T-helper 22 cell (primary cell): Measurements from ENCODE around the gene CDK5RAP2.

Experiments
- DNase-seq: peaks from one replicate; pipeline ENCODE4 v3.0.0-alpha.2; 2020; ENCODE audit warnings: low read depth

CDK5RAP2 gene

DNA sequence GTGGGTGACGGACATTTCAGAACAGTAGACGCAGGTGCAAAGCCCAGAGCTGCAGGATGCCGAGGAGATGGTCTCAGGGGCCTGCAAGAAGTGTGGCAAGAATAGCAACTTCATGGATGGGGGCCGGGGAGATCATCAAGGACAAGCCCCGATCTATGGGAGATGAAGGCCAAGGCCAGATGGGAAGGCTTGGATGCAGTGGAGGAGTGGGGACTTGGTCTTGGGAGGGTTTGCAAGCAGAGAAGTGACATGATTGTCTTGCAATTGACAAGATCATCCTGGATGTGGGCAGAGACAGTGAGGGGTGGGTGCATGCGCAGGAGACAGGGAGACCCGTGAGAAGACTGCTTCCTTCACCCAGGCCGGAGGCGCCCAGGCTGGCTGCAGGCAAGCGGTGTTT lies 198.1 kb downstream of the CDK5RAP2 start:
- DNase-seq = no peak

GRCh38 chr9:120379611-120380010 lies 200.4 kb downstream of the CDK5RAP2 start:
- DNase-seq = no peak

GRCh38 chr9:120378680-120379079 lies 201.3 kb downstream of the CDK5RAP2 start:
- no peak for DNase-seq

DNA sequence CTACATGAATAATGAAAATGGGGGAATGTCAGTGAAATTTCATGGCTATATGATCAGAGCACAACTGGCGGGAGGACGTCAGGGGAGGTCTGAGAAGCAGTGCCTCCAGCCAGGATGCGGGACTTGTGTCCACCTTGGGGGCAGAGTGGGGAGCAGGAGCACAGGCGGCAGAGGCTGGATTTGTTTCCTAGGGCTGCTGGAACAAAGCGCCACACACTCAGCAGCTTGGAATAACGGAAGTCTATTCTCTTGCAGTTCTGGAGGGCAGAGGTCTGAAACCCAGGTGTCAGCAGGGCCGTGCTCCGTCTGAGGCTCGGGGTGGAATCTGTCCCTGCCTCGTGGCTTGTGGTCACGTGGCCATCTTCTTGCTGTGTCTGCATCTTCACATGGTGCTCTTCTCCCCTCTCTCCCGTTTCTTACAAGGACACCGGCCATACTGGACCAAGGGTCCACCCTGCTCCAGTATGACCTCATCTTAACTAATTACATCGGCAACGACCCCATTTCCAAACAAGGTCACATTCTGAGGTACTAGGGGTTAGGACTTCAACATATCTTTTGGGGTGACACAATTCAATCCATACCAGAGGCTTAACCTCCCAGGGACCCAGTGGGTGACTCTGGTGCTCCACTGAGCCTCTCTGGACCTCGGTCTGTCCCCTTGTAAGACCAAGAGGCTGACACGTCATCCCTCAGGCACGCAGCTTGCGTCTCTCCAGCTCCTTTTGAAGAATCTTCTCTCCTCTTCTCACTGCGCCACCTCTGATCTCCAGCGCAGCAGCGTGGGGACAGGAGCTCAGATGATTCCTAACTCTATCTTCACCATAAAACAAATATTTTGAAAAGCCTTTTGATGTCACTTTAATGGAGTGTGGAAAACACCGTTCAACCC lies 202.5 kb downstream of the CDK5RAP2 start:
- DNase-seq = no peak

DNA sequence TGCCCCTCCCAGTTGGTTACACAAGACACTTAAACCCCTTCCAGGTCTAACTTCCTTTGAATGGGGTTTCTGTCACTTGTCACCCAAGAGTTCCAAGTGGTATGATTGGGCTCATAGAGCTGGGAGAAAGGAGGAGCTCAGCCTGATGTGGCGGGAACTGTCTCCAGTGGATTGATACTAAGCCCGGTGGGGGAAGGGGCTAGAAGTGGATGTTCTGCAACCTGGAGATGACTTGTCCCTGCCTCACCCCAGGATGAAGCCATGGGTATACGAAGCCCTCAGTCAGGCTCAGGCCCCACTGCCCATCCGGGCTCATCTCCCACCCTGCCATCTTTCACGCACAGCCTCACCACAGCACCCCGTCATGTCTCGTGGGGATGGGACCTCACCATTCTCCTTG lies 203.9 kb downstream of the CDK5RAP2 start:
- no peak for DNase-seq

DNA sequence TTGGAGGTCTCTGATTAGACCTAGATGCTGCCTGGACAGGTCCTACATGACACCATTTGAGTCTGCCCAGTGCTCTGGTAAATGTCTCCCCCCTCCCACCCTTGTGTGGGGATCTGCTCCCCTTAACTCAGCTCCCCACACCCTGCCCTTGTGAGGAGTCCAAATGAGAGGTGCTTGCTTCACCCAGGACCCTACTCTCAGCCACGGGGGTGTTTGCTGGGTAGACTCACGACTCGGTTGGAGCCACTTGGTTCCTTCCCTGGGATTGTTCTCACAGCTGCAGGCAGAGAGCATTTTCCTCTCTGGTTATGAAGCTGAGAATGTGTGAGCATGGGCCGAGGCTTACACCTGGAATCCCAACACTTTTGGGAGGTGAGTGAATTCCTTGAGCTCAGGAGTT lies 204.7 kb downstream of the CDK5RAP2 start:
- no peak for DNase-seq

- no peak for DNase-seq
Measured at GRCh38 chr9:120374817-120375216, 205.2 kb downstream of the CDK5RAP2 start.

GRCh38 chr9:120374239-120374638 lies 205.7 kb downstream of the CDK5RAP2 start:
- DNase-seq = no peak

DNA sequence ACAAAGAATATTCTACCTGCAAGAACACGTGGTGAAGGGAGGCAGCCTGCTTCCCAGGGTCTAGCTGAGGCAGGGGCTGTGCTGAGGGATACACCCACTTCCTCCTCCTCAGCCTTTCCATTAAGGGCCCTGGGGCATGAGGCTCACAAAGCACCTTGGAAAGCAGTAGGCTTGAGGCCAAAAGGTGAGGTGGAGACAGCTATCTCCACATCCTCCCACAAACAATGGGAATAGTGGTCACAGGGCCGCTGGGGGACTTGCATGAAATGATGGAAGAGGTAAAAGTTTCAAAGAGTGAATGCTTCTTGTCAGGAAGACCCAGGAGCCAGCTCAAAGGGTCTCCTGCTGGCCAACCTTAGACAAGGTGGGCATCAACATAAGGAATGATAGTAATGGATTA lies 207.9 kb downstream of the CDK5RAP2 start:
- DNase-seq = no peak

DNA sequence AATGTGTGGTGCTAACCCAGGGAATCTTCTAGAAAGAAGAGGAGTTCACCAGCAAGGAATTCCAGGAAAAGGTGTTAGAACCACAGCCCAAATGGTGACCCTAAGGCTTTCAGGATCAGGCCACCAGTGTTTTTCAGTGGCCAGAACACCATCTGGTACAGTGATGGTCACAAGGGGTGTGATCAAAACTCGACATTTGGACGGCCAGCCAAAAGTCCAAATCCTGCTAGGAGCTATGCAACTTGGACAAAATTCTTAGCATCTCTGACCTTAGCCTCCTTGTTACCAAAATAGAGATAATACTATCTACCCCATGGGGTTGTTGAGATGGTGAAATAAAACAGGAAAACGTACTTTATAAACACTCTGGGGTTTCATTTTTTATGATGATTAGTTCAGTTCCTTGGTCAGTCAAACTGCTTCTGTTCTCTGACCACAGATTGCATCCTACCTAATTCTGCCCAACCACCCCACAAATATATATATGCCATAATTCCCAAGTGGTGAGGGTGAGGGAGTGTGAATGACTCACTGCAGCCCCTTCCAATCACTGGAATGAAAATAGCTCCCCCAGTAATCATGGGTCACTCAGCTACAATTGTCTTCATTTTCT lies 210.3 kb downstream of the CDK5RAP2 start:
- no peak for DNase-seq

- DNase-seq = no peak
Measured at GRCh38 chr9:120368799-120369198, 211.2 kb downstream of the CDK5RAP2 start.

GRCh38 chr9:120366644-120367019 lies 213.3 kb downstream of the CDK5RAP2 start:
- DNase-seq = no peak

DNA sequence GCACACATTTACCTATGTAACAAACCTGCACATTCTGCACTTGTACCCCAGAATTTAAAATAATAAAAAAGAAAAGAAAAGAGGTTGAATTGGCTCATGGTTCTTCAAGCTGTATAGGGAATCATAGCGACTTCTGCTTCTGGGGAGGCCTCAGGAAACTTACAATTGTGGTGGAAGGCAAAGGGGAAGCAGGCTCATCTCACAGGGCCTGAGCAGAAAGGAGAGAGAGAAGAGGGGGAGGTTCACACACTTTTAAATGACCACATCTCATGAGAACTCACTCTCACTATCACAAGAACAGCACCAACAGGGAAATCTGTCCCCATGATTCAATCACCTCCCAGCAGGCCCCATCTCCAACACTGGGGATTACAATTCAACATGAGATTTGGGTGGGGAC lies 214.6 kb downstream of the CDK5RAP2 start:
- no peak for DNase-seq

DNA sequence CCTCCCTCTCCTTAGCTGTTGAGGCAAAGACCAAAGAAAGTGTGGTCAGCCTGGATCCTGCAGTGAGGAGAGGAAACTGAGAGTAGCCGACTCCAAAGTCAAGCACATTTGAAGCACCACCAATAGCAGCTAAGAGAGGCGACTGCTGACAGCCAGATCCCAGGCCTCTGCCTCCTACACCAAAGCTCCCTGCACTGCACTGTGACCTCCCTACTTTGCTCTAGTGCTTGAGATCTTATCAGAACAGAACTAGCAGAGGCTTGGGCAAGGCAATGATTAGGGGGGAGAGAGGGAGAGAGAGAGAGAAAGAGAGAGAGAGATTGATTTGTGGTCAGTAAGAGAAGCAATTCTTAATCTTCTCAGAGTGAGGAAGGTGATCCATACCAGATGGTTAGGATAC lies 216.3 kb downstream of the CDK5RAP2 start:
- DNase-seq = no peak

DNA sequence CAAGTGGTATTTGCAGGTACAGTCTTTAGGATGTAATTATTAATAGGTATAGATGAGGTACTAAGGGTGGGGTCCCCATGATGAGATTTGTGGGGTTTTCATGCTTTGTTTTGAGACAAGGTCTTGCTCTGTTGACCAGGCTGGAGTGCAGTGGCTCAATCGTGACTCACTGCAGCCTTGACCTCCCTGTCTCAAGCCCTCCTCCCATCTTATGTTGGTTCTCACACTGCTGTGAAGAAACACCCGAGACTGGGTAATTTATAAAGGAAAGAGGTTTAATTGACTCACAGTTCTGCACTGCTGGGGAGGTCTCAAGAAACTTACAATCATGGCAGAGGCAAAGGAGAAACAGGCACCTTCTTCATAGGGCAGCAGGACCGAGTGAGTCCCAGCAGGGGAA lies 217.5 kb downstream of the CDK5RAP2 start:
- DNase-seq = no peak

GRCh38 chr9:120361551-120361950 lies 218.4 kb downstream of the CDK5RAP2 start:
- no peak for DNase-seq

GRCh38 chr9:120360510-120360909 lies 219.5 kb downstream of the CDK5RAP2 start:
- DNase-seq = no peak

DNA sequence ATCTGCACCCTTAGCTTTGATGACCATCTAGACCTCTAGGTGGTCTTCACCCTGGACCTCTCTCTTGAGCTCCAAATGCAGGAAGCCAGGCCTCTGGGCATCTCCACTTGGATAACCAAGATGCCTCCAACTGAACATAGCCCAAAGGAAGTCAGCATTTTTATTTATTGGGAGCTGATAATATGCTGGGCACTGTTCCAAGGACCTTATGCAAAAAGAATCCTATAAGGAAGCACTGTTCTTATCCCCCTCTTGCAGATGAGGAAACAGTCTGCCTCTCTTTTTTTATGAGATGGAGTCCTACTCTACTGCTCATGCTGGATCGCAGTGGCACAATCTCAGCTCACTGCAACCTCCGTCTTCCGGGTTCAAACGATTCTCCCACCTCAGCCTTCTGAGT lies 219.9 kb downstream of the CDK5RAP2 start:
- DNase-seq = no peak

DNA sequence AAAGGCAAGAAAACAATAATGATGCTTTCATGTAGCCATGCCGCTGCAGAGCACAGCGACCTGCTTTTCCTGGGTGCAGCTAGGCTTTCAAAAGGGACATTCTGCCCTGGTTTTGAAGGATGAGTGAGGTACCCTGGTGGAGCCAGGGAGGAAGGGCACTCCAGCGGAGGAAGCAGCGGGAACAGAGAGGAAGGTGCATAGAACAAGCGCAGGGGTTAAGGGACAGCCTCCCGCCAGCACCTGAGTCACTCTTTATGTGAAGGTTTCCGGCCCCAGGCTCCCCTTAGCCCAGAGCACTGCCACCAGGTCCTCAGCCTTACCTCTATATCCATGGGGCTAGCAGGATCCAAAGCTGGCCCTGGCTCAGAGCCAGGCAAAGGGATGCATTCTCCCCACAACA lies 221.1 kb downstream of the CDK5RAP2 start:
- DNase-seq = no peak

DNA sequence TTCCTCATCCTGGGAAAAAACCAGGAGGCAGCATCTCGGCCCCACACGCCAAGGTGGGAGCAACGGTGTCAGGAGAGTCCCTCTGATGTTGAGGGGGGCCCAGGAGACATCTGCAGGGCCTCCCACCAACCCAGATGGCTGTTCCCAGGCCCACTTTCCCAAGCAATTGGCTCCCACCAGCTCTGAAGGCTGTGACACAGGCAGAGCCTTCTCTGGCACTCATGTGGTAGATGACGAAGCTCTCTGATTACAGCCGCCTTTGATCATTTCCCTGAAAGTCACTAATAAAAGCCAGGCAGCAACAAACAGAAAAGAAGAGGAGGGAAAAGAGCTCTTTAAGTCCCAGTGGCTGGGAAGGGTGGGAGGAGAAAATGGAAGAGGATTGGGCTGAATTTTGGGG lies 226.5 kb downstream of the CDK5RAP2 start:
- no peak for DNase-seq

DNA sequence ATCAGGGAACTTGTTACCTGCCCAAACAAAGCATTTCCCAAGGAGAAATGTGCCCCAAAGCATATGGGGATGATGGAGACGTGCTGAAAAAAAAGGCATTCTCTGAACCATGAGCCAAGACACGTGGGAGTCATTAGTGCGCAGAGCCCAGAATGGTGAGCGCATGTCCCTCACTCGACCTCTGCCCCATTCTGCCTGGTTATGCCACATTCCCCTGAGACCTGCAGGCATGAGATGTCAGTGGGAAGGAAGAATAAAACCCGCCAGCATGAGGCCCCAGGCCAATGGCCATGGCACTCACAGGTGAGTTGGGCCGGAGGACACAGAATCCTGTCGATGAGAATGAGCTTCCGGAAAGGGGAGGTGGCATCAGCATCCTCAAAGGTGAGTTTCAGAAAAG lies 228.9 kb downstream of the CDK5RAP2 start:
- DNase-seq = no peak

- DNase-seq = no peak
Measured at GRCh38 chr9:120350596-120350995, 229.4 kb downstream of the CDK5RAP2 start.

DNA sequence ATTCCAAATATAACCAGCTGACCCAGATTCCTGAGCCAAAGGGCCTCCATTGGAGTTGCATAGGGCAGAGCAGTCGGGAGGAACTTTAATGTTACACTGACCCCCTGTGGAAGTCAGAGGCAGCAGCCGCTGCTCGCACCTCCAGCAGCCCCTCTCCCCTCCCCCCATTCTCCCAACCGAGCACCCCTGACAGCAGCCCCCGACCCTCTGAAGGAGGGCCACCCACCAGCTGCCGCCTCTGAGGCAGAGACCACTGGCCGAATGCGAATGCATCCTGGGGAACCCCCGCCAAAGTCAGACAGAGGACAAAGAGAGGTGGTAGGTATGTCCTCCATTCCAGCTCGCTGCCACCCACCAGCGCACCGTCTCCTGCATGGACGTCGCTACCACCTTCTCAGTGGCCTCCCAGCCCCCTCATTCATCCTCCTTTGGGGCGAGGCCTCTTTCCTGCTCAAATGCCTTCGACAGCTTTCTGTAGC lies 231.0 kb downstream of the CDK5RAP2 start:
- no peak for DNase-seq

- no peak for DNase-seq
Measured at GRCh38 chr9:120345379-120345778, 234.6 kb downstream of the CDK5RAP2 start.
